WTC11 (cell line): ENCODE measurements around the gene NPEPL1. TPM values are rescaled to one million over a fixed set of nuclear protein-coding genes. Genes with fewer than 3 reads are reported as not detected.

Experiments
- ATAC-seq: fragments of 200-7000 bp; cut with Tn5 transposase; 2 replicates; pipeline ENCODE4 v1.10.0; 2021; ENCODE audit warnings: mild to moderate bottlenecking, moderate library complexity
- CTCF ChIA-PET: fragments of 300-600 bp; sonication (Branson Sonifier 250); formaldehyde crosslinking; loops from one replicate; lab custom pipeline; 2021; ENCODE audit warnings: antibody characterized with exemption; lab: Charles Lee
- POLR2A ChIA-PET: fragments of 350-600 bp; sonication (Branson Sonifier 250); formaldehyde crosslinking; loops from one replicate; lab custom pipeline; 2021; ENCODE audit warnings: antibody characterized with exemption; lab: Charles Lee
- DNase-seq: peaks from one replicate; pipeline ENCODE4 v3.0.0; 2021; ENCODE audit warnings: low spot score
- H3K27ac Mint-ChIP-seq: 2 replicates; pipeline ENCODE4 v1.8.0; 2021; ENCODE audit warnings: mixed read lengths
- H3K27me3 Mint-ChIP-seq: 2 replicates; pipeline ENCODE4 v1.8.0; 2021; ENCODE audit warnings: low read depth, mild to moderate bottlenecking, moderate library complexity, mixed read lengths
- H3K36me3 Mint-ChIP-seq: 2 replicates; pipeline ENCODE4 v1.8.0; 2021; ENCODE audit warnings: mixed read lengths
- H3K4me1 Mint-ChIP-seq: 2 replicates; pipeline ENCODE4 v1.8.0; 2022; ENCODE audit warnings: mixed read lengths
- H3K4me3 Mint-ChIP-seq: 2 replicates; pipeline ENCODE4 v1.8.0; 2021; ENCODE audit warnings: mild to moderate bottlenecking, moderate library complexity, mixed read lengths
- H3K9me3 Mint-ChIP-seq: 2 replicates; pipeline ENCODE4 v1.8.0; 2021; ENCODE audit warnings: mixed read lengths
- AR ChIP-seq: fragments of 250-450 bp; sonication (Bioruptor Pico); IDR thresholded peaks from 2 replicates; pipeline ENCODE4 v1.9.0; 2021; ENCODE audit warnings: mild to moderate bottlenecking
- FOXP1 ChIP-seq: sonication (generic); formaldehyde crosslinking; IDR thresholded peaks from 2 replicates; pipeline ENCODE4 v1.8.0; 2022; ENCODE audit warnings: missing genetic modification reagents, mild to moderate bottlenecking, moderate library complexity, borderline replicate concordance
- FOXP4 ChIP-seq: sonication (generic); formaldehyde crosslinking; IDR thresholded peaks from 2 replicates; pipeline ENCODE4 v1.8.0; 2022; ENCODE audit warnings: mild to moderate bottlenecking, missing genetic modification reagents
- MLX ChIP-seq: sonication (generic); formaldehyde crosslinking; IDR thresholded peaks from 2 replicates; pipeline ENCODE4 v1.8.1; 2023; ENCODE audit warnings: mild to moderate bottlenecking, missing genetic modification reagents, moderate library complexity
- OVOL2 ChIP-seq: fragments of 250-450 bp; sonication (Bioruptor Pico); IDR thresholded peaks from 2 replicates; pipeline ENCODE4 v1.9.0; 2021; ENCODE audit warnings: mild to moderate bottlenecking, borderline replicate concordance
- PREB ChIP-seq: sonication (generic); formaldehyde crosslinking; IDR thresholded peaks from 2 replicates; pipeline ENCODE4 v1.8.1; 2022; ENCODE audit warnings: mild to moderate bottlenecking, missing genetic modification reagents, moderate library complexity, borderline replicate concordance
- SMAD3 ChIP-seq: sonication (generic); formaldehyde crosslinking; IDR thresholded peaks from 2 replicates; pipeline ENCODE4 v1.8.0; 2022; ENCODE audit warnings: missing genetic modification reagents, mild to moderate bottlenecking, borderline replicate concordance
- SOX15 ChIP-seq: fragments of 250-450 bp; sonication (Bioruptor Pico); IDR thresholded peaks from 2 replicates; pipeline ENCODE4 v1.9.0; 2021; ENCODE audit warnings: mild to moderate bottlenecking
- USF1 ChIP-seq: sonication (generic); formaldehyde crosslinking; IDR thresholded peaks from 2 replicates; pipeline ENCODE4 v1.8.0; 2022; ENCODE audit warnings: mild to moderate bottlenecking, missing genetic modification reagents
- ZNF263 ChIP-seq: sonication (generic); formaldehyde crosslinking; IDR thresholded peaks from 2 replicates; pipeline ENCODE4 v1.8.1; 2022; ENCODE audit warnings: low read depth, mild to moderate bottlenecking, moderate library complexity, missing genetic modification reagents
- ZNF281 ChIP-seq: sonication (generic); formaldehyde crosslinking; IDR thresholded peaks from 2 replicates; pipeline ENCODE4 v1.8.0; 2023; ENCODE audit warnings: mild to moderate bottlenecking, missing genetic modification reagents
- ZNF423 ChIP-seq: fragments of 250-450 bp; sonication (Bioruptor Pico); IDR thresholded peaks from 2 replicates; pipeline ENCODE4 v2.1.2; 2022; ENCODE audit warnings: mild to moderate bottlenecking, moderate library complexity
- total RNA-seq: library from RNA; stranded (reverse); gene quantifications from 3 replicates; pipeline ENCODE4 v1.2.3, GENCODE V29; 2021

Gene NPEPL1
- total RNA-seq, 1 experiment from 2014 or later, result 39.9 TPM

GRCh38 chr20:58651559-58651945, 41.0 kb upstream of the NPEPL1 start (continued):
- TF ChIP-seq AR (no peak), OVOL2 (CRISPR knock-in tag) (no peak), MLX (CRISPR knock-in tag) (no peak), ZNF263 (CRISPR knock-in tag) (no peak), SMAD3 (no peak), PREB (no peak)

GRCh38 chr20:58651946-58652605, 40.5 kb upstream of the NPEPL1 start:
- Mint-ChIP-seq H3K4me1 (peaks cover 45% of the 10 kb centered on the region), H3K4me3 (peak overlapping the region; percentile 90), H3K27ac (peak overlapping the region; percentile 97), H3K9me3 (no peaks in the 10 kb centered on the region), H3K36me3 (no peaks in the 10 kb centered on the region), H3K27me3 (no peaks in the 10 kb centered on the region; the same call in 1 of the 2 replicates)
- ATAC-seq, result peak; percentile 40
- peak; percentile 55 for DNase-seq
- POLR2A ChIA-PET, result interaction anchor here (0.6 to 4.2 kb wide), 13 partner anchors 14 to 346 kb away, joined by 3 to 25 read pairs (median 5); partner anchors contain the start of gene GNAS
- CTCF ChIA-PET, result interaction anchor here (0.6 to 7.3 kb wide), 22 partner anchors 8 to 556 kb away, joined by 3 to 119 read pairs (median 8); partner anchors contain the start of genes GNAS and NPEPL1
- 0 out of 2 replicates have a peak, but pooled peaks have one; percentile 13 for TF ChIP-seq ZNF423 (CRISPR knock-in tag)
- peak; percentile 35; the same call in 1 of the 2 replicates for TF ChIP-seq ZNF281 (CRISPR knock-in tag)
- peak; percentile 77; the same call in 1 of the 2 replicates for TF ChIP-seq FOXP4
- peak; percentile 79; the same call in 1 of the 2 replicates for TF ChIP-seq FOXP1 (CRISPR knock-in tag)
- no peak for TF ChIP-seq SOX15 (CRISPR knock-in tag)
- no peak for TF ChIP-seq USF1
